Keratinocyte (primary cell): ENCODE data around the gene KRTAP10-8. TPM values are rescaled to one million over a fixed set of nuclear protein-coding genes. Genes with fewer than 3 reads are reported as not detected.

ENCODE experiments used
- DNase-seq: peaks from one replicate; pipeline ENCODE4 v3.0.0-alpha.2; 2011; ENCODE audit warnings: low read depth, missing footprints, low spot score
- FAIRE-seq: peaks from 2 replicates; lab custom pipeline; 2011; peaks lifted over from hg19 to GRCh38; lab: Jason Lieb, UNC
- H2AFZ ChIP-seq: 2 replicates; pipeline ENCODE4 v1.6.0; 2012; ENCODE audit warnings: low read length, control low read depth, inconsistent platforms; ENCODE audit not compliant: control insufficient read depth
- H3K27ac ChIP-seq: 2 replicates; pipeline ENCODE4 v1.5.1; 2011; ENCODE audit warnings: low read length; ENCODE audit not compliant: control insufficient read depth, insufficient read depth
- H3K27me3 ChIP-seq: 3 replicates; pipeline ENCODE4 v1.6.0; 2011; ENCODE audit warnings: low read length; ENCODE audit not compliant: control insufficient read depth, insufficient read depth; ENCODE audit errors: extremely low read depth
- H3K36me3 ChIP-seq, 2 experiments: 2 replicates in 1 of 2; 3 replicates in 1 of 2; pipeline ENCODE4 v1.5.1; 2011; ENCODE audit warnings: low read length in 2 of 2, mild to moderate bottlenecking in 1 of 2; ENCODE audit not compliant: control insufficient read depth in 2 of 2, insufficient read depth in 2 of 2; ENCODE audit errors: extremely low read depth in 1 of 2
- H3K4me1 ChIP-seq: 3 replicates; pipeline ENCODE4 v1.5.1; 2011; ENCODE audit warnings: low read length; ENCODE audit not compliant: control insufficient read depth, insufficient read depth; ENCODE audit errors: extremely low read depth
- H3K4me2 ChIP-seq: 3 replicates; pipeline ENCODE4 v1.6.0; 2011; ENCODE audit warnings: low read depth, low read length; ENCODE audit not compliant: control insufficient read depth, insufficient read depth; ENCODE audit errors: extremely low read depth
- H3K4me3 ChIP-seq, 3 experiments: fragments of 200-600 bp in 1 of 3; sonication (generic) in 1 of 3; 2 replicates in 2 of 3; 3 replicates in 1 of 3; pipeline ENCODE4 v1.5.1; 2011 to 2016; ENCODE audit warnings: low read length in 3 of 3, mild to moderate bottlenecking in 3 of 3, control low read depth in 2 of 3, inconsistent platforms in 1 of 3, low read depth in 1 of 3, mixed read lengths in 1 of 3, mixed run types in 1 of 3, moderate library complexity in 1 of 3; ENCODE audit not compliant: control insufficient read depth in 2 of 3, insufficient read depth in 2 of 3; ENCODE audit errors: extremely low read depth in 1 of 3
- H3K79me2 ChIP-seq: 2 replicates; pipeline ENCODE4 v1.6.0; 2012; ENCODE audit warnings: low read length; ENCODE audit not compliant: control insufficient read depth, insufficient read depth
- H3K9ac ChIP-seq: 3 replicates; pipeline ENCODE4 v1.6.0; 2011; ENCODE audit warnings: low read length; ENCODE audit not compliant: control insufficient read depth, insufficient read depth; ENCODE audit errors: extremely low read depth
- H3K9me1 ChIP-seq: 3 replicates; pipeline ENCODE4 v1.6.0; 2011; ENCODE audit warnings: low read length; ENCODE audit not compliant: control insufficient read depth, insufficient read depth; ENCODE audit errors: extremely low read depth
- H3K9me3 ChIP-seq: 2 replicates; pipeline ENCODE4 v1.5.1; 2012; ENCODE audit warnings: low read depth, low read length; ENCODE audit not compliant: control insufficient read depth
- H4K20me1 ChIP-seq: 3 replicates; pipeline ENCODE4 v1.6.0; 2011; ENCODE audit warnings: low read length; ENCODE audit not compliant: control insufficient read depth, insufficient read depth; ENCODE audit errors: extremely low read depth
- EZH2 ChIP-seq: IDR thresholded peaks from one replicate; pipeline ENCODE4 v1.6.1; 2012; ENCODE audit warnings: inconsistent platforms, mild to moderate bottlenecking, low read length, moderate library complexity
- dilution Hi-C: fragments of 300-500 bp; cut with MboI; formaldehyde crosslinking; loops from one replicate; pipeline ENCODE4 v1.7.0; 2020; ENCODE audit warnings: low sequenced_read_pairs; ENCODE audit not compliant: extremely low pct_ligation_motif_present
- polyA plus RNA-seq, 5 experiments: library from polyadenylated mRNA; depleted of rRNA in 3 of 5; stranded (reverse) in 3 of 5; stranded (forward) in 1 of 5; unstranded in 1 of 5; fragments of >200 nt; gene quantifications; 1 replicate in 1 of 5; 2 replicates in 3 of 5; 3 replicates in 1 of 5; pipeline versions ENCODE4 v1.2.1 to v1.2.3, GENCODE V29; 2011 to 2012; ENCODE audit warnings: missing spikeins in 2 of 5, low read depth in 1 of 5, low replicate concordance in 1 of 5
- TF ChIP-seq, protein P1 (sequence below), 3 experiments: IDR thresholded peaks in 1 of 3; conservative IDR thresholded peaks in 1 of 3; optimal IDR thresholded peaks in 1 of 3; 2 replicates in 2 of 3; 3 replicates in 1 of 3; pipeline versions ENCODE3 to v1.5.1; 2011; ENCODE audit warnings: low read length in 3 of 3, mild to moderate bottlenecking in 3 of 3, moderate library complexity in 2 of 3, control low read depth in 1 of 3, inconsistent platforms in 1 of 3; ENCODE audit not compliant: insufficient read depth in 2 of 3; ENCODE audit errors: extremely low read depth in 1 of 3

Gene KRTAP10-8
- polyA plus RNA-seq, 1 donor (not counting 4 experiments of a cell fraction or from before 2014, with no cell fraction given) = not detected

DNA sequence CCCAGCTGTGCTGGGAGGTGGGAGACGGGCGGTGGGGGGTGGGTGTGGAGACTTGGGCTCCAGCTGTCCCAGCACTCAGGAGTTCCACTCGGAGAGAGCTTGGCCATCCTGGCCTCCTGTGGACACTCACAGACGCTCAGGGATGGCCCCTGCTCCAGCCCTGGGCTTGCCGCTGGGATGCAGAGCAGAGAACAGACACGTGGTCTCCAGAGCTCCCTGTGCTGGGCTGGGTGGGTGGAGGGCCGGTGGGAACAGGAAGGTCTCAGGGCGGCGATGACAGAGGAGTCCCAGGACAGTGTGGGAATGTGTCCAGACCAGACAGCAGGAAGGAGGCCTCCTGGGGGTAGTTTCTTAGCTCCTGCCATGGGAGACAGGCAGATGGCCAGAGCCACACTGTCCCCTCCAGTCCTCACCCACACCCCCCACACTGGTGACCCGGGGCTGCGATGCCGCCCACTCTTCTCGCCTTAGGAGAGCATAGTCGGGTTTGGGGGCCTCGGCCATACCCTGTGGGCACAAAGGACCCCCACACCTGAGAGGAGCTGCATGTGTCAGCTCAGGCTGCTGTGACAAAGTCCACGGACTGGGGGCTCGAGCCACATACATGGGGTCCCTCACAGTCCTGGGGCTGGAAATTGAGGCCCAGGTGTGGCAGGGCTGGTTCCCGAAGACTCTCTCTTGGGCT lies 17.0 kb downstream of the KRTAP10-8 start:
- H3K36me3 ChIP-seq = no peaks in the 10 kb centered on the region
- no peak for TF ChIP-seq EZH2
- TF ChIP-seq, protein P1, sequence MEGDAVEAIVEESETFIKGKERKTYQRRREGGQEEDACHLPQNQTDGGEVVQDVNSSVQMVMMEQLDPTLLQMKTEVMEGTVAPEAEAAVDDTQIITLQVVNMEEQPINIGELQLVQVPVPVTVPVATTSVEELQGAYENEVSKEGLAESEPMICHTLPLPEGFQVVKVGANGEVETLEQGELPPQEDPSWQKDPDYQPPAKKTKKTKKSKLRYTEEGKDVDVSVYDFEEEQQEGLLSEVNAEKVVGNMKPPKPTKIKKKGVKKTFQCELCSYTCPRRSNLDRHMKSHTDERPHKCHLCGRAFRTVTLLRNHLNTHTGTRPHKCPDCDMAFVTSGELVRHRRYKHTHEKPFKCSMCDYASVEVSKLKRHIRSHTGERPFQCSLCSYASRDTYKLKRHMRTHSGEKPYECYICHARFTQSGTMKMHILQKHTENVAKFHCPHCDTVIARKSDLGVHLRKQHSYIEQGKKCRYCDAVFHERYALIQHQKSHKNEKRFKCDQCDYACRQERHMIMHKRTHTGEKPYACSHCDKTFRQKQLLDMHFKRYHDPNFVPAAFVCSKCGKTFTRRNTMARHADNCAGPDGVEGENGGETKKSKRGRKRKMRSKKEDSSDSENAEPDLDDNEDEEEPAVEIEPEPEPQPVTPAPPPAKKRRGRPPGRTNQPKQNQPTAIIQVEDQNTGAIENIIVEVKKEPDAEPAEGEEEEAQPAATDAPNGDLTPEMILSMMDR (optimal IDR thresholded peaks at IDR 0.05 in 1 of 3, IDR thresholded peaks at IDR 0.05 in 1 of 3, conservative IDR thresholded peaks at IDR 0.05 in 1 of 3; ENCODE audit: extremely low read depth in 1 of 3, insufficient read depth in 2 of 3, low read length in 3 of 3) = no peak
- FAIRE-seq (no peak), DNase-seq (no peak)
- no peaks in the 10 kb centered on the region for H3K27me3 ChIP-seq
- H3K9ac ChIP-seq = no peak overlapping the region
- no peaks in the 10 kb centered on the region for H3K4me1 ChIP-seq
- dilution Hi-C loops = no loop called here
- H3K27ac ChIP-seq = no peak overlapping the region
- H3K79me2 ChIP-seq = no peaks in the 10 kb centered on the region
- H3K9me3 ChIP-seq = peaks cover 10% of the 10 kb centered on the region
- H3K4me2 ChIP-seq = no peak overlapping the region
- no peaks in the 10 kb centered on the region for H3K9me1 ChIP-seq
- H3K4me3 ChIP-seq = no peak overlapping the region
- no peak overlapping the region for H2AFZ ChIP-seq
- H4K20me1 ChIP-seq = no peaks in the 10 kb centered on the region

DNA sequence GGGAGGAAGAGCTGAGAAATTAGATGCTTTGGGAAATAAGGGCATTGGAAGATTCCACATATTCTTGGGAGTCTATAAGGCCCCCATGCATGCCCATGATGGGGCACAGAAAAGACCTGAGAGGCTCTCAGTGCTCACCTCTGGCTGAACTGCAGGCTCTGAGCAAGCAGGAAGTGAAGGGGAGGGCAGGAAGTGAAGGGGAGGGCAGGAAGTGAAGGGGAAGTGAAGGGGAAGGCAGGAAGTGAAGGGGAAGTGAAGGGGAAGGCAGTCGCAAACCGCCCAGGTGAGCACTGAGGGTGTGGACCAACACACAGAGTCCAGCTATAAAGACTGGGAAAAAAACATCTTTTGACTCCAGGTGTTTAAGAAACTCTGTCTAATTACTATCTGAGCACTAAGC lies 18.6 kb downstream of the KRTAP10-8 start:
- Histone ChIP-seq H3K9me3 (peaks cover 8% of the 10 kb centered on the region), H2AFZ (no peak overlapping the region), H3K36me3 (no peaks in the 10 kb centered on the region), H3K9ac (no peak overlapping the region), H3K9me1 (no peaks in the 10 kb centered on the region), H3K27me3 (no peaks in the 10 kb centered on the region), H3K4me2 (no peak overlapping the region), H3K4me1 (no peaks in the 10 kb centered on the region), H3K79me2 (no peaks in the 10 kb centered on the region), H3K4me3 (no peak overlapping the region), H3K27ac (no peak overlapping the region), H4K20me1 (no peaks in the 10 kb centered on the region)
- dilution Hi-C loops = no loop called here
- FAIRE-seq = no peak
- TF ChIP-seq, protein P1 (optimal IDR thresholded peaks at IDR 0.05 in 1 of 3, IDR thresholded peaks at IDR 0.05 in 1 of 3, conservative IDR thresholded peaks at IDR 0.05 in 1 of 3; ENCODE audit: extremely low read depth in 1 of 3, insufficient read depth in 2 of 3, low read length in 3 of 3) = no peak
- no peak for TF ChIP-seq EZH2
- DNase-seq = no peak
